ENCODE data around the gene CAD. TPM values are rescaled to one million over a fixed set of nuclear protein-coding genes. Genes with fewer than 3 reads are reported as not detected.

The CAD gene
- polyA plus RNA-seq, 2 of the 4 experiments (the other 2 are of a cell fraction), result 50.5 to 69.3 TPM

DNA sequence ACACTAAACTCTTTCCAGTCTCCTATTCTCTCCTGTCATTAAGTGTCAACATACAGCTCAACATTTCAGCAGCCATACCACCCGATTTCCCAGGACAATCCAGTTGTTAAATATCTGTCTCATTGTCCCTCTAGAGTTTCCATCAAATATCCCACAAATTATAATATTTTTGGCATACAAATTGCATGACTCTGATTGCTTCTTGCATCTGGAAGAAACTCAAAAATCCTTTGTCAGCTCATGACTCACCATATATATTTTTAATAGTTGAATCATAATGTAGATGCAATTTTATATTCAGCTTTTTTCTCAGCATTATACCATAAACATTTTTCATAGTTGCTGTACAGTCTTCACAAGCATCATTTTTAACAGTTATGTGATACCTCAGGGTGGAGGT, 38.5 kb downstream of the CAD start:
- Histone ChIP-seq H3K4me1 (peaks cover 7% of the 10 kb centered on the region), H3K4me3 (no peak overlapping the region), H3K4me2 (peak overlapping the region; percentile 8; the same call in 1 of the 3 replicates), H3K27ac (no peak overlapping the region), H3K9me3 (no peaks in the 10 kb centered on the region)
- ChIA-PET POLR2A (no interaction called here), CTCF (interaction anchor here (0.6 to 16.3 kb wide), 5 partner anchors 10 to 59 kb away, joined by 3 to 205 read pairs (median 4); partner anchors contain the start of genes DNAJC5G and TRIM54)
- 2% methylated on average over 1 of the region's 1 CpG for WGBS (ENCODE audit: missing lambda C conversion rate)
- no peak for TF ChIP-seq ESRRA (IDR thresholded peaks at IDR 0.05; ENCODE audit: borderline replicate concordance, low read length)
- no peak for TF ChIP-seq RAD21 (conservative IDR thresholded peaks at IDR 0.05 in 1 of 2, IDR thresholded peaks at IDR 0.05 in 1 of 2)
- TF ChIP-seq HDAC2 (IDR thresholded peaks at IDR 0.05), result no peak
- TF ChIP-seq, protein P1, sequence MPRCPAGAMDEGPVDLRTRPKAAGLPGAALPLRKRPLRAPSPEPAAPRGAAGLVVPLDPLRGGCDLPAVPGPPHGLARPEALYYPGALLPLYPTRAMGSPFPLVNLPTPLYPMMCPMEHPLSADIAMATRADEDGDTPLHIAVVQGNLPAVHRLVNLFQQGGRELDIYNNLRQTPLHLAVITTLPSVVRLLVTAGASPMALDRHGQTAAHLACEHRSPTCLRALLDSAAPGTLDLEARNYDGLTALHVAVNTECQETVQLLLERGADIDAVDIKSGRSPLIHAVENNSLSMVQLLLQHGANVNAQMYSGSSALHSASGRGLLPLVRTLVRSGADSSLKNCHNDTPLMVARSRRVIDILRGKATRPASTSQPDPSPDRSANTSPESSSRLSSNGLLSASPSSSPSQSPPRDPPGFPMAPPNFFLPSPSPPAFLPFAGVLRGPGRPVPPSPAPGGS (IDR thresholded peaks at IDR 0.05), result no peak
- TF ChIP-seq NFE2L2 (conservative IDR thresholded peaks at IDR 0.05; ENCODE audit: low read length), result no peak
- TF ChIP-seq FOSL2 (IDR thresholded peaks at IDR 0.05), result no peak
- peak; percentile 30; the same call in 1 of the 2 replicates for TF ChIP-seq FOSL2 (CRISPR knock-in tag; IDR thresholded peaks at IDR 0.05)
- TF ChIP-seq POLR2AphosphoS2 (conservative IDR thresholded peaks at IDR 0.05; ENCODE audit: low read length), result no peak
- no peak for TF ChIP-seq MAZ (IDR thresholded peaks at IDR 0.05; ENCODE audit: borderline replicate concordance, low read depth, low read length)
- TF ChIP-seq EHMT2 (IDR thresholded peaks at IDR 0.05; ENCODE audit: low read depth), result no peak
- no peak for FAIRE-seq
- no peak for DNase-seq (ENCODE audit: low read depth in 1 of 2, low spot score in 1 of 2)
- ATAC-seq, result no peak

DNA sequence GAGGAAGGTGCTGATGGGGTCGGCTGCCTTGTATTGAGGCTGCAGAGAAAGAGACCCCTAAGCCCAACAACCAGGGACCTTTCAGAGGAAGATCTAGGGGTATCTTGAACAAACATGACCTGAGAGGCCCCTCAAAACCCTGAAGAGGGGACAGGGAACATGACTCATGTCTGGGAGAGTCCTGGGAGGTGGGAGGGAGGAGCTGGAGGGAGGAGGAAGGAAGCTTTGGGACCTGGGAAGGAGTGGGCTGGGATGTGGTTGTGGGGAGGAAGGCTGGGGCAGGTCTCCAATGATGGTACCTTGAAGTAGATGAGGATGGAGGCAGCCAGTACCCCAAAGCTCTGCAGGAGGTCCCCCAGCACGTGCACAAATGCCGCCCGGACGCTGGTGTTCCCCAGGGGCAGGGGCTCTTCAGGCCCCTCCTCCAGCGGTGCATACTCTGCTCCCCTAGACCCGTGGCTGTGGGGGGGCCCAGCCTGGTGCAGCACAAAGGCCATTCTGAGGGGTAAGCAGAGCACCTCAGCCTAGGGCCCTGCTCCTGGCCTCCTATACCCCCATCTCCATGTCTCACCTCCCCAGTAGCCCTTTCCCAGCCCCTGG, 39.8 kb downstream of the CAD start:
- no peak overlapping the region for H3K27ac ChIP-seq
- ChIA-PET CTCF (interaction anchor here (0.9 to 16.3 kb wide), 6 partner anchors 8 to 159 kb away, joined by 3 to 205 read pairs (median 4); partner anchors contain the start of genes DNAJC5G and TRIM54), POLR2A (no interaction called here)
- DNase-seq (ENCODE audit: low read depth in 1 of 2, low spot score in 1 of 2) (no peak), ATAC-seq (no peak), FAIRE-seq (no peak)
- H3K9me3 ChIP-seq, result no peaks in the 10 kb centered on the region
- H3K4me1 ChIP-seq, result peaks cover 7% of the 10 kb centered on the region
- H3K4me3 ChIP-seq, result no peak overlapping the region
- no peak overlapping the region for H3K4me2 ChIP-seq
- 58% methylated on average over 7 of the region's 7 CpGs for WGBS (ENCODE audit: missing lambda C conversion rate)
- TF ChIP-seq SREBF2 (IDR thresholded peaks at IDR 0.05), result no peak
- TF ChIP-seq, protein P2, sequence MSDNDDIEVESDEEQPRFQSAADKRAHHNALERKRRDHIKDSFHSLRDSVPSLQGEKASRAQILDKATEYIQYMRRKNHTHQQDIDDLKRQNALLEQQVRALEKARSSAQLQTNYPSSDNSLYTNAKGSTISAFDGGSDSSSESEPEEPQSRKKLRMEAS (IDR thresholded peaks at IDR 0.05), result no peak
- TF ChIP-seq RCOR1 (IDR thresholded peaks at IDR 0.05; ENCODE audit: low read depth, low read length), result no peak

DNA sequence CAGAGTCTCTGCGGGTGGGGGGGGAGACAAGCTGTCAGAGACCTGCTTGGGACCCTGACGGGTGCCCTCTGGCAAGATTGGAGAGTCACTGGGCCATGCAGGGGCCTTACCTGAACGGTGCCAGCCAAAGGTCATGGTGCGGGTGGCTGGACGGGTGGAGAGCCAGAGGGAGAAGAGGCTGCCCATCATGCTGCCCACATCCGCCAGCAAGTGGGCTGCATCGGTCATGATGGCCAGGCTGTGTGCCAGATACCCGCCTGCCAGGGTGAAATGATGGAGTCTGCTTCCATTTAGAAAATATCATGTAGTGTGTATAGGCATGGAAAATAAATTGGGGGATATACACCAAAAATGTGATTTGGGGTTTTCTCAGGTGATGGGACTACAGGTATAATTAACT, 40.9 kb downstream of the CAD start:
- Histone ChIP-seq H3K9me3 (no peaks in the 10 kb centered on the region), H3K27ac (no peak overlapping the region), H3K4me2 (no peak overlapping the region), H3K4me1 (peaks cover 12% of the 10 kb centered on the region), H3K4me3 (no peak overlapping the region)
- FAIRE-seq, result no peak
- no peak for TF ChIP-seq CEBPB (IDR thresholded peaks at IDR 0.05)
- no peak for TF ChIP-seq SREBF2 (IDR thresholded peaks at IDR 0.05)
- TF ChIP-seq HOXB13 (CRISPR knock-in tag; IDR thresholded peaks at IDR 0.05; ENCODE audit: low read depth), result no peak
- no peak for TF ChIP-seq ZC3H11A (IDR thresholded peaks at IDR 0.05)
- TF ChIP-seq GATA3 (IDR thresholded peaks at IDR 0.05; ENCODE audit: borderline replicate concordance), result no peak
- no peak for TF ChIP-seq NR3C1 (IDR thresholded peaks at IDR 0.05)
- no peak for TF ChIP-seq HDAC2 (IDR thresholded peaks at IDR 0.05)
- no peak for TF ChIP-seq FOSL2 (IDR thresholded peaks at IDR 0.05)
- TF ChIP-seq FOSL2 (CRISPR knock-in tag; IDR thresholded peaks at IDR 0.05), result no peak
- TF ChIP-seq, protein P1 (IDR thresholded peaks at IDR 0.05), result no peak
- TF ChIP-seq EHF (CRISPR knock-in tag; IDR thresholded peaks at IDR 0.05), result no peak
- no peak for TF ChIP-seq ESRRA (IDR thresholded peaks at IDR 0.05; ENCODE audit: borderline replicate concordance, low read length)
- TF ChIP-seq KDM1A (IDR thresholded peaks at IDR 0.05; ENCODE audit: low read depth), result no peak
- TF ChIP-seq RARB (CRISPR knock-in tag; IDR thresholded peaks at IDR 0.05), result no peak
- TF ChIP-seq, protein P3, sequence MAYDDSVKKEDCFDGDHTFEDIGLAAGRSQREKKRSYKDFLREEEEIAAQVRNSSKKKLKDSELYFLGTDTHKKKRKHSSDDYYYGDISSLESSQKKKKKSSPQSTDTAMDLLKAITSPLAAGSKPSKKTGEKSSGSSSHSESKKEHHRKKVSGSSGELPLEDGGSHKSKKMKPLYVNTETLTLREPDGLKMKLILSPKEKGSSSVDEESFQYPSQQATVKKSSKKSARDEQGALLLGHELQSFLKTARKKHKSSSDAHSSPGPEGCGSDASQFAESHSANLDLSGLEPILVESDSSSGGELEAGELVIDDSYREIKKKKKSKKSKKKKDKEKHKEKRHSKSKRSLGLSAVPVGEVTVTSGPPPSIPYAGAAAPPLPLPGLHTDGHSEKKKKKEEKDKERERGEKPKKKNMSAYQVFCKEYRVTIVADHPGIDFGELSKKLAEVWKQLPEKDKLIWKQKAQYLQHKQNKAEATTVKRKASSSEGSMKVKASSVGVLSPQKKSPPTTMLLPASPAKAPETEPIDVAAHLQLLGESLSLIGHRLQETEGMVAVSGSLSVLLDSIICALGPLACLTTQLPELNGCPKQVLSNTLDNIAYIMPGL (CRISPR knock-in tag; IDR thresholded peaks at IDR 0.05; ENCODE audit: borderline replicate concordance), result no peak
- TF ChIP-seq, protein P4, sequence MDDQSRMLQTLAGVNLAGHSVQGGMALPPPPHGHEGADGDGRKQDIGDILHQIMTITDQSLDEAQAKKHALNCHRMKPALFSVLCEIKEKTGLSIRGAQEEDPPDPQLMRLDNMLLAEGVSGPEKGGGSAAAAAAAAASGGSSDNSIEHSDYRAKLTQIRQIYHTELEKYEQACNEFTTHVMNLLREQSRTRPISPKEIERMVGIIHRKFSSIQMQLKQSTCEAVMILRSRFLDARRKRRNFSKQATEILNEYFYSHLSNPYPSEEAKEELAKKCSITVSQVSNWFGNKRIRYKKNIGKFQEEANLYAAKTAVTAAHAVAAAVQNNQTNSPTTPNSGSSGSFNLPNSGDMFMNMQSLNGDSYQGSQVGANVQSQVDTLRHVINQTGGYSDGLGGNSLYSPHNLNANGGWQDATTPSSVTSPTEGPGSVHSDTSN (IDR thresholded peaks at IDR 0.05), result no peak
- DNase-seq (ENCODE audit: low read depth in 1 of 2, low spot score in 1 of 2), result no peak
- 82% methylated on average over 6 of the region's 8 CpGs for WGBS (ENCODE audit: missing lambda C conversion rate)
- ChIA-PET POLR2A (no interaction called here), CTCF (interaction anchor here (0.9 to 16.3 kb wide), 5 partner anchors 9 to 160 kb away, joined by 3 to 205 read pairs (median 3); partner anchors contain the start of genes DNAJC5G, TRIM54 and ZNF513)
- ATAC-seq, result no peak

Data from A549 (cell line).